Right ventricle myocardium inferior (tissue), 1 donor: ENCODE results near the gene FGR. TPM values are rescaled to one million over a fixed set of nuclear protein-coding genes. Genes with fewer than 3 reads are reported as not detected.

ENCODE experiments used
- ATAC-seq: fragments of 200-7000 bp; cut with Tn5 transposase; one replicate; pipeline ENCODE4 v1.9.1; 2020; ENCODE audit warnings: mild to moderate bottlenecking, moderate library complexity
- DNase-seq: peaks from one replicate; pipeline ENCODE4 v3.0.0; 2021; ENCODE audit errors: missing footprints
- intact Hi-C: fragments of 100-400 bp; cut with DNase I; formaldehyde crosslinking; loops from one replicate; pipeline ENCODE4 v1.11.0; 2022
- total RNA-seq: library from RNA; stranded (reverse); fragmentation: NEBNext Ultra II Directional; extraction: Animal tissue kit (Norgen Biotek cat#: 25700); gene quantifications from one replicate; pipeline ENCODE4 v1.2.1, GENCODE V29; 2021
- donor health status: DM: no; HTN: yes; CAD: no; lungs with severe emphysema.

FGR gene
- total RNA-seq, 1 donor from 2014 or later = 5.1 TPM

DNA sequence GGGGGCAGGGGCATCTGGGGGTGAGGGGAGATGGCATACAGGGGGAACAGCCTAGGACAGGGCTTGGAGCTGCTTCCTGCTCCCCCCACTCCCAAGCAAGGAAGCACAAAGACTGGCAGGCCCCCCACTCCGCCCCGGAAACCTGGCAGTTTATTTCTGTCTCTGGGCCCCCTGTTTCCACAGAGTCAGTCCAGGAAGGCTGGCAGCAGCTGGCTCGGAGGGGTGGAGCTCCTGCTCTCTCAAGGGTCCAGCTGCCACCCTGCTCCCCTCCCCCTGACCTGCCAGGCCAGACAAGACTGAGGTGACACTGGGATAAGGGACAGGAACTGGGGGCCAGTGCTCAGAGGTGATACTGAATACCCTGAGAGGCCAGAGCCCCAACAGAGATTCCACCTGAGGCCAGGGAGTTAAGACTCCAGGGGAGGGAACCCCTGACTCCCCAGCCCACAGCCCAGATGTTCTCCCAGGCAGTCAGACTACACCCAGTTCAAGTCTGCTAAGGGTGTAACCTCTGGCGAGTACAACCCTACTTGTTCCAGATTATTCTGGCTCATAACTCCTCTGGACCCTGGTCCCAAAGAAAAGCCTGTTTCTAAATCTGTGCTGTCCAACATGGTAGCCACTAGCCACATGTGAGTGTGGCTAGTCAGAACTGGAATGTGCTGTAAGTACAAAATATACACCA is 57.3 kb downstream of the FGR start:
- peak; percentile 56 for DNase-seq
- intact Hi-C loops = no loop called here

GRCh38 chr1:27576806-27577227 is 58.2 kb downstream of the FGR start:
- ATAC-seq (no peak), DNase-seq (peak; percentile 16)
- intact Hi-C loops = no loop called here

More for the DNA sequence above, 57.3 kb downstream of the FGR start:
- ATAC-seq = peak; percentile 20

GRCh38 chr1:27575840-27576331 is 59.1 kb downstream of the FGR start:
- ATAC-seq = peak; percentile 81
- peak; percentile 88 for DNase-seq
- intact Hi-C loops = no loop called here

GRCh38 chr1:27574871-27575831 is 59.8 kb downstream of the FGR start:
- intact Hi-C loops = no loop called here
- ATAC-seq = peak; percentile 70
- peak; percentile 89 for DNase-seq

- intact Hi-C loops = no loop called here
- DNase-seq (no peak), ATAC-seq (no peak)
Observed at GRCh38 chr1:27574001-27574781, 60.8 kb downstream of the FGR start.

GRCh38 chr1:27572679-27573426 is 62.1 kb downstream of the FGR start:
- ATAC-seq (no peak), DNase-seq (no peak)
- intact Hi-C loops = no loop called here

DNA sequence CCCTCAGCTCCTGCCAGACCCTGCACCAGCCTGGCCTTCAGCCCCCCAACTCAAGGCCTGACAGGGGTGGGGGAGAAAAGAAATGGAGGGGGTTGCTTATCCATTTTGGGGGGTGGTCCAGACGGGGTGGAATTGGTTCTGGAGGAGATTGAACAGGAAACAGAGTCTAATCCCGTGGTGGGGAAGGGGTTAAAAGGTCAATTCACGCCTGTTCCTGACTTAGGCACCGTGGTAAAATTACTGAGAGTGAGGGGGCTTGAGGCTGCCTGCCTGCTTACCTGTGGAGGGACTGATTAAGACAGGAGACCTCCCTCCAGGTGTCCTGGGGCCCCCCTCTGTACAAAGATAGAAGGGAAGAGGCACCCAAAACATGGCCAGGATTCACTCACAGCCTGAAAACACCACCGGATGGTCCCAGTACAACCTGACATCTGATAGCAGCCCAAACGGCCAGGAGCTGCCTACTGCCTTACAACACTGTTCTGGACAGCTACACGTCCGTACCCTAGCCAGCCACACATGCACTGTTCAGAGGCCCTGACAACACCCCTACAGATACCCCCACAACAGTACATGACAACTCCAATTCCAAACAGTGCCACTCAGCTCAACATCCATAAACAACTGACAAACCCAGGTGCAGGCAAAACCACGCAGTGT is 62.8 kb downstream of the FGR start:
- intact Hi-C loops = no loop called here
- no peak for ATAC-seq
- DNase-seq = no peak

- ATAC-seq = no peak
- peak; percentile 41 for DNase-seq
- intact Hi-C loops = no loop called here
Observed at GRCh38 chr1:27571439-27572018, 63.5 kb downstream of the FGR start.

DNA sequence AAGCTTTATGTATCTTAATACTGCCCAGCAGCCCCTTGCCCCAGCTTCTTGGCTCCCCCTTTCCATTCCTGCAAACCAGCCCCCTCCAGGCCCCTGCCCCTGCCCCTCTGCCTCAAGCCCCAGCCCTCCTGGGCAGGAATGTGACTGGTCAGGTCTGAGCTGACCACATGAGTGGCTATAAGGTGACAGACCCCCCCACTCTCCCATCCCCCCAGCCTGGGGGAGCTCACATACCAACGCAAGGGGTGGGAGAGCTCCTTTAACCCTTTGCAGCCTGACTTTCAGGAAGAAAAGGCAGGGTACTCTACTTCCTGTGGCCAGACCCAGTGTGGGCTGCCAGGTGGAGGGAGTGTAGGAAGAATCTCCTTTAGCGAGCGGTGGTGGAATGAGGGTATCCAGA is 64.2 kb downstream of the FGR start:
- ATAC-seq (no peak), DNase-seq (peak; percentile 46)
- intact Hi-C loops = no loop called here

DNA sequence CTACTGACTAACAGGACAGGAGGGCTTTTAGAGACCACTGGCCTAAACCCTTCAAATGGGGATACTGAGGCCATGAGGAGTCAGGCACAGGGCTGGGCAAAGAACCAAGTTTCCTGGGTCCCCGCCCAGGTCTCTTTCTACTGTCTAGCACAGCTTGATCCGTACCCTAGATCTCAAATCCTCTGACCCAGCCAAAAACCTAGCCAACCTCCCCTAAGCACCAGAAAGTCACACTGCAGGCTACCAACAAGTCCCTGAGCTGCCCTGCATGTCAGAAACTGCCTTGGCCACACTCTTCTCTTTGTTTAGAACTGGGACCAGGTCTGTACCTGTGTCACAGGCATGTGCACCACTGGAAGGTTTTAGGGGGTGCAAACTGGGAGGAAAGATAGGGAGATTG is 64.6 kb downstream of the FGR start:
- ATAC-seq (no peak), DNase-seq (peak; percentile 62)
- intact Hi-C loops = no loop called here

DNA sequence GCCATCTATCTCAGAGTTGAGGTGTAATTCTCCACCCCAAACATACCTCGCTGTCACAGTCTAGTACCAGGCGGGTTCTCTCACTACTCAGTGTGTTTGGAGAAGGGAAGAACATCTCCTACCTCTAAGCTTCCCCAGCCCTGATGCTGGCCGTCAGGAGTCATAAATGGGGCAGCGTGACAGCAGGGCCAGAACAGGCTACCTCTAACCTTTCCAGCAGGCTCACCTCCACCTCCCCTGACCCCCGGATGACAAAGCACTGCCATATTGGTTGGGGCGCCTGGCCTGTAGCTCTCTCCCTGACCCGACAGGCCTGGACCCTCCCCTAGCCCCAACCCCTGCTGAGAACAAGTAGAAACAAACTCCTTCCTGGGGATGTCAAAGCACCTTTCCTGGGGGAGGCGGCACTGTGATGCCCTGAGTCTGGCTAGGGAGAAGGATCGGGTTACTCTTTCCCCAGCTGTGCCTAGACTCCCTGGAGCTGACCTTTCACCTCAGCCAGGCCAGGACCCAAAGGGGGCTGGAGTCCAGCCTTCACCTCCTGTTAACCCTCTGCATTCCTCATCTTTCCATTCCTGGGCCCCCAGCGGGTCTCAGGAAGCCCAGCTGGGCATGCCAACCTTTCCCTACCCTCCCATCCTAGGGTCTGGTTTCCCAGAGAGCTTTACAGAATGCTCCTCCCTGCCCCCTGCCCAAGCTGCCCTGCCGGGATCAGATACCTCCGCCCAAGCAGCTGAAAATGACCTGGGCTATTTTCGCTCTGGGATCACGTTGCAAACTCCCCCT is 65.3 kb downstream of the FGR start:
- DNase-seq (peak; percentile 25), ATAC-seq (no peak)
- intact Hi-C loops = no loop called here

DNA sequence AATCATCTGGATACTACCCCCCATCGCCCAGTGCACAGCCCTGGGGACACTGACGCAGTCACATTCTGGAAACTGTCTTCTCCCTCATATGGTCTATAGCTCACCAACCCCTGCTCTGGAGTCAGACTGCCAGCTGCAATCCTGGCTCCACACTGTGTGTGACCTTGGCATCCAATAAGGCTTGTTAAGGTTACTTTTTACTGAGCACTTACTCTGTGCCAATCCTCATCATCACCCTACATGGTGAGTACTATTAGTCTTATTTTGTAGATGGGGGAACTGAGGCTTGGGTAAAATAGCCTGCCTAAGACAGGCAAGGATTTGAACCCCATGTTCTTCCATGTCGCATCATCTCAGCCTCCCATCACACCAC is 65.9 kb downstream of the FGR start:
- DNase-seq (peak; percentile 66), ATAC-seq (peak; percentile 30)
- intact Hi-C loops = no loop called here

GRCh38 chr1:27568300-27569087 is 66.5 kb downstream of the FGR start:
- peak; percentile 84 for ATAC-seq
- intact Hi-C loops = no loop called here
- DNase-seq = peak; percentile 98

DNA sequence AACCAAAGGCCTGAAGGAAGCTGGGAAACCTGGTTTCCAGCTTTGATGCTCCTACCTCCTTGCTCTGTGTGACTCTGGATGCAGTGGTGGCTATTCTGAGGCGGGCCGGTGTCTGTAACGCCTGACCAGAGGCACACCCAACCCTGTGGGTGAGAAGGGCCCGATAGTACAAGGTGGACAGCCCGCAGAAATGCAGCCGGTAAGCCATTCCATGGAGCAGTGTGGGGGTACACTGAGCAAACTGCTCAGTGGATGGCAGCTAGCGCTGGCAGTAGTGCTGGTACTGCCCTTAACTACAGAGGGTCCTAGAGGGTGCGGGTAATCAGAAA is 67.0 kb downstream of the FGR start:
- intact Hi-C loops = no loop called here
- DNase-seq (peak; percentile 26), ATAC-seq (no peak)

DNA sequence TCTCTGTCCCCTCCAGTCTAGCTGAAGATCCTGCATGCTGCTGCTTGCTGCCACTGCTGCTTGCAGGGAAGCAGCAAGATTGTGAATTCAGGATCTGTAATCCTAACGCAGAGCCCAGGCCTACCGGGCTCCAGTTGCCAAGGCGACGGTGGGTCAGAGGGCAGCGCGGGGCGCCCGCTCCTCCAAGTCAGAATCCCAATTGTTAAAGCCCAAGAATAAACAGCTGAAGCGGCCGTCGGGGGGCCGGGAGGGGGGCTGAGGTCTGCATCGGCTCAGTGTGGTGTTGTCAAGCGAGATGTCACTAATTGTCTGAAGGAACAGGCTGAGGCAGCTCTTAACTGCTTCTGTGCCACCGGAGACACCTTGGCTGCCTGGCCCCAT is 67.8 kb downstream of the FGR start:
- intact Hi-C loops = no loop called here
- peak; percentile 42 for DNase-seq

GRCh38 chr1:27566462-27567145 is 68.4 kb downstream of the FGR start:
- ATAC-seq = no peak
- DNase-seq = peak; percentile 49
- intact Hi-C loops = no loop called here

More for the DNA sequence above, 67.8 kb downstream of the FGR start:
- no peak for ATAC-seq
